GM21576 (cell line): ENCODE results near the gene PROK2.

Source experiments
- ATAC-seq: cut with Tn5 transposase; IDR thresholded peaks from one replicate; pipeline ENCODE4 v1.9.1; 2021; ENCODE audit warnings: mild to moderate bottlenecking, moderate library complexity; ENCODE audit not compliant: unreplicated experiment

The PROK2 gene

DNA sequence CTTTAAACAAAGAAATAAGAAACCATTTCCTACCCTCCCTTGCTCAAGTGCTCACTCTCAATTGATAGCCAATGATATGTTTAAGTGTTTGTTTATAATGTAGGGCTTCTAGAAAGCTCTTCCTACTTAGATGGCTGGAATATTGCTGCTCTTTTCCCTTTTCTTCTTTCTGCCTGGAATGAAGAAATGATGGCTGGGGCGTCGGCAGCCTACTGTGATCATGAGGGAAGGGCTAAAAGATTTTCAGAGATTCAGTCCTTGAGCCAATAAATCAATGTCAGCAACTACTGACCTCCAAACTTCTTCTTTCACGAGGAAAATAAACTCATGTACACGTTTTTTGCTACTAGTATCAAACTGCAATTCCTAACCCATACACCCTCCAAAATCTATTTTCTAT lies 33.3 kb downstream of the PROK2 start:
- no peak for ATAC-seq

DNA sequence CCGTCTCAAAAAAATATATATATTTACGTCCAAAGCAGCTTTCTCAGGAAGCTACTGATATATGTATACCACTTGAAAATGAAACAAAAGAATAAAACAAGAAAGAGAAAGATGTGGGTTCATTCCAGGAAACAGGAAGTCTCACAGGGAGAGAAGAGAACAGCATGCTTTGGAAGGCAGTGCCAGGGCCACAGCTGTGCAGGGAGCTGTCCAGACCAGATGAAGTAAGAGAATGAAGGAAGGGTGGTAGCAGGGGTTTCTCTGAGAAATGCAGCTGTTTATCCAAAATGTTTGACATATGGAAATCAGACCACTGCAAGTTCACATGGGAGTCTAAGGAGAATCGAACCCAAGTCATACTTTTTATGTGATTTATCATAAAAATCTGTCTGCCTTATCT lies 40.2 kb downstream of the PROK2 start:
- ATAC-seq, result no peak

DNA sequence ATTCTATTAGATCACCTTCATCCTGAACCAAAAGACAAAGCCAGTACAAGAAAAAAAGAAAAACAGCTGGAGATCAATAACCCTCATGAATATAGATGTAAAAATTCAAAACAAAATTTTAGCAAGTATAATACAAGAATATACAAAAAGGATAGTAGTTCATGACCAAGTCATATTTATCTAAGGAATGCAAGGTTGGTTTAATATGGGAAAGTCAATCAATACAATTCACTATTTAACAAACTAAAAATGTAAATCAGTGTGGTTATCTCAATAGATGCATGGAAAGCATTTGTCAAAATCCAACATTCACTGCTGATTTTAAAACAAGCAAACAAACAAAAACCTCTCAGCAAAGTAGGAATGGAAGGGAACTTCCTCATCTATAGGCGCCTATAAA lies 42.3 kb downstream of the PROK2 start:
- ATAC-seq, result no peak

DNA sequence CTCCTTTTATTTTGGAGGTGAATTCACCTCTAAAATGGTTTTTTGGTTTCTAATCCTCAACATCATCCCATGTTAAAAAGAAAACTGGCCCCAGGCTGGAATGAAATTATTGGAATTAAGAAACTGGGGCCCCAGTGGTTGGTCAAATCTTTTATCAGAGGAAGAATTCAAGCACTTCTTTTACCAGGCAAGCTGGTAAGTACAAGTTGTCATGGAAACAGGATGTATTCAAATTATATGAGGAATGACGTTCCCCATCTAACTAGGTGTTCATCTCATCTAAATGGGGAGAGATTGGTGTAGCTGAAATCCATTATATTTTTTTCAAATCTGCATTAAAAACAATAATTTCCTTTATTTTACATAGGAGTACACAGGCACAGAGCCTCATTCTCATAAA lies 50.1 kb downstream of the PROK2 start:
- no peak for ATAC-seq

DNA sequence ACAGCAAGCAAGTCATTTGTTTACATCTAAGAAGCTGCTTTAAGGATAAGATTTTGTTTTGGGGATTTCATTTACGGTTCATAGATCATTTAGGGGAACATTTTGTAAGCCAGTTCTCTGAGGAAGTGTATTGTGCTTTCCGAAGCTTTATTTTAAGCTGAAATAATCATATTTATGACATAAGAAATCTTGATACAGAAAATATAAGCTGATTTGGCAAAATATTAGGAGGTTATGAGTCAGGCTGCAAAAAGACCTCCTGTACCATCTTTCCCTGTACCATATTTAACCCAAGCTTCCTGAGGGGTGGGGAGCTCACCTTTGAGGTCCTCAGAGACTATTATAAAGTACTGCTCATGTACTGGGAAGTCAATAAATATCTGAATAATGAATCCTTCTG lies 51.6 kb downstream of the PROK2 start:
- no peak for ATAC-seq

DNA sequence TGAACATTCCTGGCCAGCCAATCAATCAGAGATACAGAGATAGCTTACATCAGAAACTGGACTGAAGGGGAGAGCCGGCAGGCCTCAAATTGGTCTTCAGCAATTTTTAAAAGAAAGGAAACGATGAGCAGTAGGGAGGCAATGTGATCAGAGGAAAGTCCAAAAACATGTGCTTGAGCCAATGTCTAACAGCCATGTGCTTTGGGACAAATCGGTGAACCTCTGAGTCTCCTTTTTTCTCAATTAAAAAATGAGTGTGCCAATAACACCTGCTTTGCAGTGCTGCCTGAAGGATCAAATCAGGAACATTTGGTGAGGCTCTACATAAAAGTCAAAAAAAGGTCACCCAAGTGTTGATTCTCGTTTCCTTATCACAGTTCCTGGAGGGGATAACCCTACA lies 52.3 kb downstream of the PROK2 start:
- ATAC-seq, result no peak

DNA sequence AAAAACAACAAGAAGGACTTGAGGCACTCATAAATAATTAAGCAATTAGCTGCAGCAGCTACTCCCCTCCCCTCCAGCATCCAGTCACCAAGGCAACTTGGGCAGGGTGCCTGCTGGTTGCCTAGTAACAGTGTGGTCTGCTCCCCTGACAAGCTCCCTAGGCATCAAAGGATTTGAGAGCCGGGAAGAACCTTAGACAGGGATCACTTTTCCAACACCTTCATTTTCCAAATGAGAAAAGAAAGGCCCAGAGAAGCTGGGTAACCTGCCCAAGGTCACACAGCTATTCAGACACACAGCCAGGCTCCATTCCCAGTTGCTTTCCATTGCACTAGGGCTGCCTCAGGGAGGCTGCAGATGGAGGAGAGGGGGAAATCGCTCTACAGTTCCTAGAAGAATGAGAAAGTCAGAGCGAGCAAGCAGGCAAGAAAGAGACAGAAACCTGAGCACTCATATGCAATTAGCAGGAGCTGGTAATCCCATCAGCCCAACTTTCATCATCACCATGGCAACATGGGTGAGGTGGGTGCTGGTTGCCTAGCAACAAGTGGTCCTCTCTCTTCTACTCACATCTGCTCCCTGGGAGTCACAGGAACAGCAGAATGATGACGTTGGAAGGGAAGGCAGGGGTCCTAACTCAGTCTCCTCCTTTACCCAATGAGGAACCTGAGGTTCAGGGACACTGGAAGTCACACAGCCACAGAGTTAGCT lies 56.2 kb downstream of the PROK2 start:
- no peak for ATAC-seq

DNA sequence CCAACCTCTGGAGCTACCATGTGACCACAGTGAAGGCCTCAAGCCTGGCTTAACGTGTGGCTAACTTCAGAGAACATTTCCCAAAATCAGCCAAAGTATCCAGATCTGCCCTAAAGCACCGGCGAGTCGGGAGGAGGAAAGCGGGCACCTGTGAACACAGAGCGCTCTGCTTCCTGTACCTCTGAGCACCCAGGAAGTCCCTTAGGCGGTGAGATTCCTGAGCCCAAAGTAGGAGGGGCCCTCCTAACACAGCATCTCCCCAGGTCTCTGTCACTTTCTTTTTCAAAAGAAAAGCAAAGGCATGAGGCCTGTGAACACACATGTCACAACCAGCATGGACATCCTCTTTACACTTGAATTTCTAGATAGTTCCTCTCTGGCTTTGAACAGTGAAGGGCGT lies 58.8 kb downstream of the PROK2 start:
- no peak for ATAC-seq

DNA sequence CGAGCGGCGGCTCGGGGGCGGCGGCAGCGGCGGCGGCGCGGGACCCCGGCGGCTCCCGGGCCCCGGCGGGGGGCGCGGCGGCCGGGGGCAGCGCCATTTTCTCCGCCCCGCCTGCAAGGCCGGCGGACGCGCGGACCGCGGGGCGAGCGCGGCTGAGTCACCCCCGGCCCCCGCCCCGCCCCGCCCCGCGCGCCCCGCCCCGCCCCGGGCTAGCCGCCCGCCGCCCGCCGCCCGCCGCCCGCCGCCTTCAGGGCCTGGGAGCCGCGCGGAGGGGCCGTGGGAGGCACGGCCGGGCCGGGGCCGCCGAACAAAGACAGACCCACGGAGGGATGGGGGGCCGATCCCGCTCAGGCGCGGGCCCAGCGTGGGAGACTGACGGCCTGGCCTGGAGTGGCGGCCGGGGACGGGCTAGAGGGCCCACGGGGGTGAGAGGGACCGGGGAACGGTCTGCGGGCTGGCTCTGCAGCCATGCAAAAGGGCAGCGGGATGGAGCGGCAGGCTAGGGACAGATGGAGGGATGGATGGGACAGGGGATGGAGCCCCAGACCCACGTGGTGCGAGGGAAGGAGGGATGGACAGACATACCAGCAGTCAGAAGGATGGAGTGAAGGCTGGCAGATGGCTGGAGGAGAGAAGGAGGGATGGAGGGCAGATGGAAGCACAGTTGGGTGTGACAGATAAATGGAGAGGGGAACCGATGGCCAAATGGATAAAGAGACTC lies 59.5 kb downstream of the PROK2 start, which contains the start of gene EIF4E3:
Gene EIF4E3 (minus strand): TSS at position 132 of the 721 bp plus-strand sequence. CDS start 35 bp downstream, at position 97.
- ATAC-seq, result no peak

DNA sequence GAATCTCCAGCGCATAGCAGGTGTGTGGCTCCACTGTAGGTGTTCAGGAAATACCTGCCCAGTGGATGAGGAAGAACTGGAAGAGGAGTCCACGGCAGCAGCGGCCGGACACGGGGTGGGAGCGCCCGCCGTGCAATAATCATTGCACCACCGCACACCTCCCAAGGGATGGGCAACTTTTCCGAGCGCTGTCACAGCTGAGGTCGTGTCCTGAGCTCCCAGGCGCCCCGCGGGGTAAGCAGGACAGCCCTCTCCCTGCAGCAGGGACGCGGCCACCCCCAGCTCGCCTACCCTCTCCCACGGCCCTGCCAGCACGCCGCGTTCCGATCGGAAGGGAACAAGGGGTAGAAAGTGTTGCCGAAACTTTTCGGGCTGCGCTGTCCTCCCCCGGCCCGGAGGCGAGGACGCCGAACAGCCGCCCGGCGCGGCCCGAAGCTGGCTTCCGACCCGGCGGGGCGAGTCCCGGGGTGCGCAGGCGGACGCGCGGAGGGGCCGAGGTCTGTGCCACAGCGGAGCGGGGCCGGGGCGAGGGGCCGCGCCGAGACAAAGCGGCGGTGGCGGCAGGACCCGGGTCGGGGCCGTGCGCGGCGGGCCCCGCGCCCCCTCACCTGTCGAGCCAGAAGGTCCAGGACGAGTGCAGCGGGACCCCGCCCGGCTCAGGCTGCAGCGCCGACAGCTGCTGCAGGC lies 60.2 kb downstream of the PROK2 start:
- ATAC-seq, result no peak

DNA sequence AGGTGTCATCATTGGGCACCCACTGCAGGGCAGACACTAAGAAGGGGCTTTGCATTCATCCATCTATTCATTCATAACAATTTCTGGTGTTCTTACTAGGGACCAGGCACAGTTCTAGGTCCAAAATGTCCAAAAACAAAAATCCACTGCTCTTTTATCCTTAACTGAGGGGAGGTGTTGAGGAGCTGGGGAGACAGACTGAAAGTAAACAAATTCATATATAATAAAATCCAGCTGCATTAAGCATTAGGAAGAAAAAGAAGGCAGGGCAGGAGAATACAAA lies 60.8 kb downstream of the PROK2 start:
- no peak for ATAC-seq

DNA sequence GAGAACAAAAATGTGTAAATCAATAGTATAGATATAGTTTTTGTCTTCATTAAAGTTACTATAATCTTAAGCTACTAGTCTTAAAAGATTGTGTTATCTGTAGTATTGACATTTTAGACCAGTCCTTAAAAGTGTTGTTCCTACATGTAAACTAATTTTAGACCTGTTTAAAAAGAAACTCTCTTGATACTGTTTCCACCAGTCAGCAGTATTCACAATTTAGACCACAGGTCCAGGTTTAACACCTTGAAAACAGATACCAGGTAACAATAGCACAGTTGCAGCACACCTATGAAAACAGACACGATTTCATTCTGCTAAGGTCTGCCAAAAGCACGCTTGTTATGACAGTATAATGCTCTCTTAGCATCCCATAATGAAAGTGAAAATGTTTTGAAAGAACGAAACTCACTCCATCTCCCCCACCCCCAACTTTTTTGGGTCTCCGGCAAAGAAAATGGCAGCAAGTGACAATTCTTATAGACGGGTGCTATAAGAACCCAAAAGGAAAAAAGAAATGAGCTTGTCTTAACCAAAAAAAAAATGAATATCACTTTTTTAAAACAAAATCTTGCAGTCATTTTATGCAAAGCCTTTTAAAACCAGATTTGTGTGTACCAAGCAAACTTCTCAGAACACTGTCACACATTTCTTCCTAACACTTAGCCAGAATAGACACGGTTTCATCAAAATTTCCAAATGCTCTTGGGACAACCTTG lies 61.3 kb downstream of the PROK2 start:
- ATAC-seq, result no peak

DNA sequence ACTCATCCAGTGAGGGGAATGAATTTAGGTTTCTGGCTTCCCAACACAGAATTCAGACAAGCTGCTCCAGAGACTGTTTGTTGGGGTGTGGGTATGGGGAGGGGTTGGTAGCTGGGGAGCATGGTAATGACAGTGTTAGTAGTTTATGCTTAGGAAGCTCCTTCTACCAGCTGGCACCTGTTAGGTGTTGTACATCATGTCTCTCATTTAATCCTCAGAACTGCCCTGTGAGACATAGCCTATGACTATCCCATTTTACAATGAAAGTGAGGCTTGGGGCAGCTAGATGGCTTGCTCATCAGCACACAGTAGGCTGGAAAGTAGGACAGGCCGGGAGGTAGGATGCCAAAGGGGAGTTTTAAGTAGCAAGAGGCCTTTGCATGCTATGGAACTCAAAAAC lies 62.3 kb downstream of the PROK2 start:
- ATAC-seq, result no peak
